ENCODE measurements around the gene SPSB1. TPM values are rescaled to one million over a fixed set of nuclear protein-coding genes. Genes with fewer than 3 reads are reported as not detected.

The SPSB1 gene
- total and polyA plus RNA-seq, 2 of the 4 experiments (the other 2 are of a cell fraction), result 16.7 to 19.8 TPM

GRCh38 chr1:9275567-9276034 lies 17.1 kb upstream of the SPSB1 start (continued):
- TF ChIP-seq BHLHE40 (IDR thresholded peaks at IDR 0.05; ENCODE audit: low read depth, low read length), result peak; percentile 63; the same call in 1 of the 2 replicates

GRCh38 chr1:9278116-9278515 lies 14.6 kb upstream of the SPSB1 start:
- dilution Hi-C loops (cut with HindIII; ENCODE audit: low sequenced_read_pairs, unreplicated experiment), result no loop called here
- no TSS peak for BruUV-seq (replicated peaks)
- TF ChIP-seq BHLHE40 (IDR thresholded peaks at IDR 0.05; ENCODE audit: low read depth, low read length), result no peak
- TF ChIP-seq MAFK (IDR thresholded peaks at IDR 0.05; ENCODE audit: low read depth, low read length), result no peak
- TF ChIP-seq RAD21 (IDR thresholded peaks at IDR 0.05; ENCODE audit: low read length), result no peak
- no peak for TF ChIP-seq USF2 (IDR thresholded peaks at IDR 0.05; ENCODE audit: low read depth, low read length)
- no peak for TF ChIP-seq RCOR1 (IDR thresholded peaks at IDR 0.05; ENCODE audit: insufficient replicate concordance, low read length)
- no peak for TF ChIP-seq CHD1 (IDR thresholded peaks at IDR 0.05; ENCODE audit: low read depth, low read length)
- no peak for TF ChIP-seq ELK1 (IDR thresholded peaks at IDR 0.05; ENCODE audit: borderline replicate concordance, low read depth, low read length)
- TF ChIP-seq NFE2L2 (IDR thresholded peaks at IDR 0.05; ENCODE audit: low read depth, low read length), result no peak
- no peak for TF ChIP-seq CTCF (conservative IDR thresholded peaks at IDR 0.05; ENCODE audit: low read depth, low read length)
- no peak for TF ChIP-seq RFX5 (IDR thresholded peaks at IDR 0.05; ENCODE audit: low read depth, low read length)
- TF ChIP-seq SMC3 (IDR thresholded peaks at IDR 0.05; ENCODE audit: low read depth, low read length), result no peak
- no peak for TF ChIP-seq MXI1 (IDR thresholded peaks at IDR 0.05; ENCODE audit: borderline replicate concordance, low read depth, low read length)
- TF ChIP-seq CEBPB (IDR thresholded peaks at IDR 0.05; ENCODE audit: low read depth, low read length), result no peak

More at GRCh38 chr1:9278116-9278515, 14.6 kb upstream of the SPSB1 start:
- Histone ChIP-seq H2BK20ac (ENCODE audit: low read depth, low read length) (0 out of 2 replicates have a peak overlapping the region, but pooled peaks have one; percentile 59), H3K9me1 (ENCODE audit: insufficient read depth, low read length) (peaks cover 31% of the 10 kb centered on the region), H4K8ac (ENCODE audit: low read depth in 2 of 2, low read length in 2 of 2) (no peak overlapping the region), H2BK120ac (ENCODE audit: low read depth, low read length) (no peak overlapping the region), H2BK5ac (ENCODE audit: low read depth, low read length, poor library complexity, severe bottlenecking) (no peak overlapping the region), H2BK15ac (ENCODE audit: low read depth, low read length) (no peak overlapping the region), H3K4me2 (ENCODE audit: low read depth, low read length) (no peak overlapping the region), H3K9ac (ENCODE audit: low read depth, low read length) (no peak overlapping the region), H3K56ac (ENCODE audit: extremely low read depth, insufficient read depth, low read length) (no peak overlapping the region), H3K27ac (ENCODE audit: insufficient read depth, low read length) (no peak overlapping the region), H4K5ac (ENCODE audit: low read depth, low read length) (no peak overlapping the region), H2AK5ac (ENCODE audit: low read depth, low read length) (0 out of 2 replicates have a peak overlapping the region, but pooled peaks have one; percentile 43), H3K4me3 (ENCODE audit: insufficient read depth, low read depth, low read length) (no peak overlapping the region), H3K27me3 (ENCODE audit: control insufficient read depth, insufficient read depth, low read length) (no peaks in the 10 kb centered on the region), H3K14ac (replicated peaks; ENCODE audit: low read depth, low read length) (no peak overlapping the region), H4K91ac (ENCODE audit: insufficient read depth, low read depth, low read length) (no peak overlapping the region), H4K20me1 (ENCODE audit: insufficient read depth, low read length) (no peaks in the 10 kb centered on the region; the same call in 1 of the 2 replicates), H3K23ac (ENCODE audit: low read depth, low read length) (no peak overlapping the region), H3K36me3 (ENCODE audit: control insufficient read depth, insufficient read depth, low read length) (no peaks in the 10 kb centered on the region), H3K9me3 (ENCODE audit: control insufficient read depth, insufficient read depth, low read length) (no peaks in the 10 kb centered on the region), H2AFZ (replicated peaks; ENCODE audit: low read length, poor library complexity) (no peak overlapping the region), H3K79me1 (ENCODE audit: low read depth in 1 of 2, low read length in 2 of 2) (peaks cover 0 to 10% of the 10 kb centered on the region in 2 experiments; a peak in 2 of 4 replicates), H3K4ac (ENCODE audit: low read depth, low read length) (0 out of 2 replicates have a peak overlapping the region, but pooled peaks have one; percentile 13), H3K18ac (ENCODE audit: low read depth, low read length) (no peak overlapping the region), H3K4me1 (ENCODE audit: control insufficient read depth, insufficient read depth, low read length) (peaks cover 46% of the 10 kb centered on the region), H2AK9ac (replicated peaks; ENCODE audit: low read depth, low read length, poor library complexity) (no peak overlapping the region)
- intact Hi-C loops (cut with micrococcal nuclease), result no loop called here
- CTCF ChIA-PET, result no interaction called here
- in situ Hi-C loops (cut with MboI; ENCODE audit: low sequenced_read_pairs), result loop anchor here (10.0 kb wide), 1 partner anchor 297 kb away; no protein-coding TSS in a partner anchor
- no peak for ATAC-seq (ENCODE audit: low read depth)
- 86% methylated on average over 3 of the region's 5 CpGs; no CpG with 5 or more reads in 1 of the 2 experiments for WGBS, 2 experiments (ENCODE audit: extremely low coverage in 2 of 2, insufficient read length in 1 of 2)
- POLR2A ChIA-PET (ENCODE audit: unreplicated experiment), result no interaction called here
- DNase-seq, result no peak

Measured in IMR-90 (cell line).